CD4-positive, alpha-beta T cell treated with Interleukin-6 at 100 ng/mL for 8 hours (primary cell): Measurements from ENCODE around the gene WDR55.
A peak's percentile ranks its signal among the peaks of the same experiment; 100 is the strongest.
"Not testable (repeated sequence)": the region's sequence is repeated elsewhere in the genome, so short reads cannot be mapped to it uniquely, and the experiment has no call there.

Experiments
- DNase-seq: peaks from one replicate; pipeline ENCODE4 v3.0.0-alpha.2; 2020; ENCODE audit warnings: mixed read lengths, low spot score

The WDR55 gene

GRCh38 chr5:140710899-140711552 lies 46.3 kb downstream of the WDR55 start:
- peak; percentile 93 for DNase-seq

GRCh38 chr5:140711794-140712193 lies 47.1 kb downstream of the WDR55 start:
- DNase-seq = no peak

- DNase-seq = no peak
These were observed 48.9 kb downstream of the WDR55 start for GRCh38 chr5:140713562-140714094.

- DNase-seq = not testable (repeated sequence)
These were observed 51.5 kb downstream of the WDR55 start for GRCh38 chr5:140716238-140716637.

- DNase-seq = no peak
These were observed 53.5 kb downstream of the WDR55 start for GRCh38 chr5:140718266-140718592.

GRCh38 chr5:140720738-140721137 lies 56.0 kb downstream of the WDR55 start:
- DNase-seq = not testable (repeated sequence)

GRCh38 chr5:140721395-140721794 lies 56.7 kb downstream of the WDR55 start:
- DNase-seq = not testable (repeated sequence)
